ENCODE results near the gene RTL10.

DNA sequence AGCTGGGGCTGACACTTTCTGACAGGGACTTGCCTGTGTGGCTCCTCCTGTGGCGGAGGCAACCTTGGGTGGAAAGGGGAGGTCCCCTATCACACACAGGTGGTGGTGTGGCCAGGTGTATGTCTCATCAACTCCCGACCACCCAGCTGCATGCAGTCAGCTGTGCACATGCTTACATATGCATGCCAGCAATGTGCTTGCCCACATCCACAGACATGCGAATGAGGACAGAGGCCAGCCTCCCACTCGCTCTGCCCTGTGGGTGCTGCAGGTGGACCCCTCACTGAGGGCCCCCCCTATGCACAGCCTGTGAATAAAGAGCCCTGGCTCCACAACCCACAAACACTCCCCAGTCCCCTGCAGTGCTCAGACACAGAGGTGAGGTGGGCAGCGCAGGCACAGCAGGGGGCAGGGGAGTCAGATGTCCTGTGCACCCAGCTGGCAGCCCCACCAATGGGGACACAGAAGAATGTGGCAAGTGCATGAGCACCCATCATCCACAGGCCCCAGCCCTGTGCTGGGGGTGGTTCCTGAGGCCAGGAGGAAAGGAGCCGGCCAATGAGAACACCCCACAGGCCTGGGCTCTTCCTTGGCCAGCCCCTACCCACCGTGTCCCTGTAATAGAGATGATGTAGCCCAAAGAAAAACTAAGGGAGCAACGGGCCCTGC, 9.5 kb downstream of the RTL10 start:
- no peak for TF ChIP-seq POLR2A (IDR thresholded peaks at IDR 0.05)
- TF ChIP-seq, protein P1, sequence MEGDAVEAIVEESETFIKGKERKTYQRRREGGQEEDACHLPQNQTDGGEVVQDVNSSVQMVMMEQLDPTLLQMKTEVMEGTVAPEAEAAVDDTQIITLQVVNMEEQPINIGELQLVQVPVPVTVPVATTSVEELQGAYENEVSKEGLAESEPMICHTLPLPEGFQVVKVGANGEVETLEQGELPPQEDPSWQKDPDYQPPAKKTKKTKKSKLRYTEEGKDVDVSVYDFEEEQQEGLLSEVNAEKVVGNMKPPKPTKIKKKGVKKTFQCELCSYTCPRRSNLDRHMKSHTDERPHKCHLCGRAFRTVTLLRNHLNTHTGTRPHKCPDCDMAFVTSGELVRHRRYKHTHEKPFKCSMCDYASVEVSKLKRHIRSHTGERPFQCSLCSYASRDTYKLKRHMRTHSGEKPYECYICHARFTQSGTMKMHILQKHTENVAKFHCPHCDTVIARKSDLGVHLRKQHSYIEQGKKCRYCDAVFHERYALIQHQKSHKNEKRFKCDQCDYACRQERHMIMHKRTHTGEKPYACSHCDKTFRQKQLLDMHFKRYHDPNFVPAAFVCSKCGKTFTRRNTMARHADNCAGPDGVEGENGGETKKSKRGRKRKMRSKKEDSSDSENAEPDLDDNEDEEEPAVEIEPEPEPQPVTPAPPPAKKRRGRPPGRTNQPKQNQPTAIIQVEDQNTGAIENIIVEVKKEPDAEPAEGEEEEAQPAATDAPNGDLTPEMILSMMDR (IDR thresholded peaks at IDR 0.05 in 4 of 5, conservative IDR thresholded peaks at IDR 0.05 in 1 of 5), result no peak

All from gastrocnemius medialis (tissue), 4 donors.